ENCODE measurements around the gene C1QTNF6.

The C1QTNF6 gene

GRCh38 chr22:37220543-37220981 is 32.5 kb upstream of the C1QTNF6 start:
- TF ChIP-seq TAF1 (IDR thresholded peaks at IDR 0.05; ENCODE audit: borderline replicate concordance, insufficient read depth, low read length) (no peak), FOXP2 (optimal IDR thresholded peaks at IDR 0.05; ENCODE audit: borderline replicate concordance, extremely low read depth, extremely low read length, insufficient read depth) (no peak), REST (IDR thresholded peaks at IDR 0.05; ENCODE audit: insufficient read depth in 1 of 2, low read depth in 2 of 2, low read length in 2 of 2) (no peak), POLR2AphosphoS5 (IDR thresholded peaks at IDR 0.05; ENCODE audit: low read depth, low read length) (no peak), SIN3A (IDR thresholded peaks at IDR 0.05; ENCODE audit: borderline replicate concordance, insufficient read depth, low read length) (no peak)

- TF ChIP-seq REST (IDR thresholded peaks at IDR 0.05; ENCODE audit: insufficient read depth in 1 of 2, low read depth in 2 of 2, low read length in 2 of 2), result no peak
- no peak for TF ChIP-seq FOXP2 (optimal IDR thresholded peaks at IDR 0.05; ENCODE audit: borderline replicate concordance, extremely low read depth, extremely low read length, insufficient read depth)
- TF ChIP-seq TAF1 (IDR thresholded peaks at IDR 0.05; ENCODE audit: borderline replicate concordance, insufficient read depth, low read length), result no peak
- no peak for TF ChIP-seq POLR2AphosphoS5 (IDR thresholded peaks at IDR 0.05; ENCODE audit: low read depth, low read length)
- no peak for TF ChIP-seq SIN3A (IDR thresholded peaks at IDR 0.05; ENCODE audit: borderline replicate concordance, insufficient read depth, low read length)
Measured at GRCh38 chr22:37219533-37219932, 31.5 kb upstream of the C1QTNF6 start.

- no peak for TF ChIP-seq REST (IDR thresholded peaks at IDR 0.05; ENCODE audit: insufficient read depth in 1 of 2, low read depth in 2 of 2, low read length in 2 of 2)
- TF ChIP-seq FOXP2 (optimal IDR thresholded peaks at IDR 0.05; ENCODE audit: borderline replicate concordance, extremely low read depth, extremely low read length, insufficient read depth), result no peak
- no peak for TF ChIP-seq TAF1 (IDR thresholded peaks at IDR 0.05; ENCODE audit: borderline replicate concordance, insufficient read depth, low read length)
- no peak for TF ChIP-seq POLR2AphosphoS5 (IDR thresholded peaks at IDR 0.05; ENCODE audit: low read depth, low read length)
- no peak for TF ChIP-seq SIN3A (IDR thresholded peaks at IDR 0.05; ENCODE audit: borderline replicate concordance, insufficient read depth, low read length)
Measured at GRCh38 chr22:37218771-37219411, 30.8 kb upstream of the C1QTNF6 start.

GRCh38 chr22:37218399-37218770 is 30.3 kb upstream of the C1QTNF6 start:
- TF ChIP-seq POLR2AphosphoS5 (IDR thresholded peaks at IDR 0.05; ENCODE audit: low read depth, low read length) (no peak), FOXP2 (optimal IDR thresholded peaks at IDR 0.05; ENCODE audit: borderline replicate concordance, extremely low read depth, extremely low read length, insufficient read depth) (no peak), REST (IDR thresholded peaks at IDR 0.05; ENCODE audit: insufficient read depth in 1 of 2, low read depth in 2 of 2, low read length in 2 of 2) (no peak), TAF1 (IDR thresholded peaks at IDR 0.05; ENCODE audit: borderline replicate concordance, insufficient read depth, low read length) (no peak), SIN3A (IDR thresholded peaks at IDR 0.05; ENCODE audit: borderline replicate concordance, insufficient read depth, low read length) (no peak)

Data from PFSK-1 (cell line).